Endothelial cell of umbilical vein (primary cell): ENCODE data around the gene S100A11. TPM values are rescaled to one million over a fixed set of nuclear protein-coding genes. Genes with fewer than 3 reads are reported as not detected.
A peak's percentile ranks its signal among the peaks of the same experiment; 100 is the strongest.

ENCODE experiments used
- BruUV-seq: library from RNA; stranded (reverse); fragments of 400-500 nt; replicated peaks from 2 replicates; lab custom pipeline; 2021; lab: Mats Ljungman, UMichigan
- CTCF ChIA-PET: fragments of 300-600, 350-600 bp; sonication (Branson Sonifier 250); formaldehyde crosslinking; loops from one replicate; lab custom pipeline; 2021; ENCODE audit warnings: antibody characterized with exemption, inconsistent platforms; lab: Charles Lee
- POLR2A ChIA-PET: fragments of 300-600, 350-600 bp; sonication (Branson Sonifier 250); formaldehyde crosslinking; loops from one replicate; lab custom pipeline; 2021; ENCODE audit warnings: antibody characterized with exemption, inconsistent platforms; lab: Charles Lee
- DNase-seq: peaks from one replicate; pipeline ENCODE4 v3.0.0-alpha.2; 2011; ENCODE audit warnings: low read depth, low spot score
- FAIRE-seq: peaks from 2 replicates; lab custom pipeline; 2011; peaks lifted over from hg19 to GRCh38; lab: Jason Lieb, UNC
- H2AFZ ChIP-seq: 2 replicates; pipeline ENCODE4 v1.6.0; 2012; ENCODE audit warnings: low read depth, low read length, control low read depth, inconsistent platforms
- H3K27ac ChIP-seq: 2 replicates; pipeline ENCODE4 v1.5.1; 2011; ENCODE audit warnings: low read depth, mild to moderate bottlenecking, control low read depth, low read length, moderate library complexity; ENCODE audit not compliant: insufficient read depth
- H3K27me3 ChIP-seq, 2 experiments: 2 replicates each; pipeline versions ENCODE4 v1.6.0 to v1.6.1; 2011; ENCODE audit warnings: low read length in 2 of 2, mixed read lengths in 1 of 2; ENCODE audit not compliant: control insufficient read depth in 2 of 2, insufficient read depth in 2 of 2
- H3K36me3 ChIP-seq, 2 experiments: 2 replicates in 1 of 2; 3 replicates in 1 of 2; pipeline ENCODE4 v1.5.1; 2011; ENCODE audit warnings: low read length in 2 of 2, mild to moderate bottlenecking in 1 of 2, moderate library complexity in 1 of 2; ENCODE audit not compliant: control insufficient read depth in 2 of 2, insufficient read depth in 2 of 2; ENCODE audit errors: extremely low read depth in 1 of 2
- H3K4me1 ChIP-seq: 3 replicates; pipeline ENCODE4 v1.5.1; 2011; ENCODE audit warnings: mild to moderate bottlenecking, low read length; ENCODE audit not compliant: control insufficient read depth, insufficient read depth; ENCODE audit errors: extremely low read depth
- H3K4me2 ChIP-seq: 2 replicates; pipeline ENCODE4 v1.6.1; 2011; ENCODE audit warnings: low read length, control low read depth, mixed read lengths; ENCODE audit not compliant: insufficient read depth
- H3K4me3 ChIP-seq, 3 experiments: fragments of 200-600 bp in 1 of 3; sonication (generic), shearing (Covaris generic) in 1 of 3; replicated peaks in 1 of 3; 2 replicates each; pipeline ENCODE4 v1.5.1; 2011 to 2016; ENCODE audit warnings: control low read depth in 3 of 3, low read length in 3 of 3, mild to moderate bottlenecking in 2 of 3, inconsistent platforms in 1 of 3, low read depth in 1 of 3, moderate library complexity in 1 of 3; ENCODE audit not compliant: insufficient read depth in 1 of 3
- H3K79me2 ChIP-seq: 2 replicates; pipeline ENCODE4 v1.6.0; 2012; ENCODE audit warnings: low read length, inconsistent platforms; ENCODE audit not compliant: control insufficient read depth, insufficient read depth
- H3K9ac ChIP-seq: replicated peaks from 2 replicates; pipeline ENCODE3; 2011; ENCODE audit warnings: low read length, control low read depth; ENCODE audit not compliant: insufficient read depth; ENCODE audit errors: extremely low read depth
- H3K9me1 ChIP-seq: replicated peaks from 3 replicates; pipeline ENCODE4 v1.6.0; 2011; ENCODE audit warnings: mild to moderate bottlenecking, low read length; ENCODE audit not compliant: control insufficient read depth, insufficient read depth; ENCODE audit errors: extremely low read depth
- H3K9me3 ChIP-seq: replicated peaks from 2 replicates; pipeline ENCODE4 v1.5.1; 2012; ENCODE audit warnings: low read length, inconsistent platforms; ENCODE audit not compliant: control insufficient read depth, insufficient read depth
- H4K20me1 ChIP-seq: replicated peaks from 2 replicates; pipeline ENCODE3; 2011; ENCODE audit warnings: mild to moderate bottlenecking, low read length; ENCODE audit not compliant: control insufficient read depth, insufficient read depth; ENCODE audit errors: extremely low read depth
- EZH2 ChIP-seq: IDR thresholded peaks from 2 replicates; pipeline ENCODE4 v1.6.1; 2012; ENCODE audit warnings: borderline replicate concordance, low read depth, mild to moderate bottlenecking, moderate library complexity, low read length, inconsistent platforms; ENCODE audit not compliant: severe bottlenecking
- FOS ChIP-seq: IDR thresholded peaks from 2 replicates; pipeline ENCODE4 v1.6.1; 2011; ENCODE audit warnings: mild to moderate bottlenecking, low read length, moderate library complexity, borderline replicate concordance; ENCODE audit not compliant: insufficient read depth
- GATA2 ChIP-seq: IDR thresholded peaks from 2 replicates; pipeline ENCODE4 v1.7.0; 2011; ENCODE audit warnings: low read depth, mild to moderate bottlenecking, moderate library complexity, mixed read lengths, low read length; ENCODE audit not compliant: insufficient read length, insufficient read depth
- JUN ChIP-seq: IDR thresholded peaks from 2 replicates; pipeline ENCODE4 v1.6.1; 2011; ENCODE audit warnings: borderline replicate concordance, low read depth; ENCODE audit not compliant: insufficient read length, insufficient read depth
- MYC ChIP-seq: IDR thresholded peaks from one replicate; pipeline ENCODE4 v1.6.1; 2011; ENCODE audit warnings: mild to moderate bottlenecking, low read depth, low read length
- POLR2A ChIP-seq: IDR thresholded peaks from 2 replicates; pipeline ENCODE4 v1.6.1; 2012; ENCODE audit warnings: low read depth, mild to moderate bottlenecking, control low read depth, low read length
- POLR2AphosphoS5 ChIP-seq: IDR thresholded peaks from 2 replicates; pipeline ENCODE4 v1.6.1; 2012; ENCODE audit warnings: low read depth, mild to moderate bottlenecking, control low read depth, low read length, moderate library complexity; ENCODE audit not compliant: insufficient read depth
- dilution Hi-C: fragments of 300-500 bp; cut with MboI; formaldehyde crosslinking; loops from one replicate; pipeline ENCODE4 v1.15.0; 2019; ENCODE audit warnings: low sequenced_read_pairs; ENCODE audit not compliant: extremely low pct_ligation_motif_present
- intact Hi-C: fragments of 100-400 bp; cut with micrococcal nuclease; formaldehyde crosslinking; loops from one replicate; pipeline ENCODE4 v1.10.0; 2022
- polyA plus RNA-seq, 4 experiments: library from polyadenylated mRNA; depleted of rRNA in 3 of 4; stranded (reverse) in 3 of 4; unstranded in 1 of 4; fragments of >200 nt; gene quantifications; 2 replicates each; pipeline versions ENCODE4 v1.2.1 to v1.2.3, GENCODE V29; 2011 to 2012; ENCODE audit warnings: missing spikeins in 1 of 4
- total RNA-seq: library from RNA; stranded (reverse); gene quantifications from 2 replicates; pipeline ENCODE4 v1.2.3, GENCODE V29; 2021
- TF ChIP-seq, protein P1 (sequence below): IDR thresholded peaks from 2 replicates; pipeline ENCODE4 v1.6.1; 2011; ENCODE audit not compliant: insufficient read depth, insufficient read length
- TF ChIP-seq, protein P2 (sequence below), 2 donors: IDR thresholded peaks; 1 replicate in 1 of 2; 2 replicates in 1 of 2; pipeline ENCODE4 v1.5.1; 2011; ENCODE audit warnings: low read length in 2 of 2, mild to moderate bottlenecking in 2 of 2, moderate library complexity in 2 of 2, control low read depth in 1 of 2, inconsistent platforms in 1 of 2, low read depth in 1 of 2; ENCODE audit not compliant: insufficient read depth in 1 of 2; ENCODE audit errors: extremely low read depth in 1 of 2

Gene S100A11
- total and polyA plus RNA-seq, 2 donors (not counting 3 experiments of a cell fraction or from before 2014, with no cell fraction given): 497 to 505 TPM

- dilution Hi-C loops (loop anchor here (25.0 kb wide), 1 partner anchor 106 kb away; the partner anchor contains the start of gene THEM4), intact Hi-C loops (loop anchor here (10.0 kb wide), 1 partner anchor 484 kb away; no protein-coding TSS in a partner anchor)
- H3K4me3 ChIP-seq: no peak overlapping the region
- H3K4me2 ChIP-seq: no peak overlapping the region
- ChIA-PET CTCF (interaction anchor here (0.7 to 1.5 kb wide), 8 partner anchors 12 to 89 kb away, joined by 3 to 7 read pairs (median 4); no protein-coding TSS in a partner anchor), POLR2A (no interaction called here)
- H2AFZ ChIP-seq: no peak overlapping the region
- TF ChIP-seq, protein P1, sequence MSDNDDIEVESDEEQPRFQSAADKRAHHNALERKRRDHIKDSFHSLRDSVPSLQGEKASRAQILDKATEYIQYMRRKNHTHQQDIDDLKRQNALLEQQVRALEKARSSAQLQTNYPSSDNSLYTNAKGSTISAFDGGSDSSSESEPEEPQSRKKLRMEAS: no peak
- TF ChIP-seq, protein P2, sequence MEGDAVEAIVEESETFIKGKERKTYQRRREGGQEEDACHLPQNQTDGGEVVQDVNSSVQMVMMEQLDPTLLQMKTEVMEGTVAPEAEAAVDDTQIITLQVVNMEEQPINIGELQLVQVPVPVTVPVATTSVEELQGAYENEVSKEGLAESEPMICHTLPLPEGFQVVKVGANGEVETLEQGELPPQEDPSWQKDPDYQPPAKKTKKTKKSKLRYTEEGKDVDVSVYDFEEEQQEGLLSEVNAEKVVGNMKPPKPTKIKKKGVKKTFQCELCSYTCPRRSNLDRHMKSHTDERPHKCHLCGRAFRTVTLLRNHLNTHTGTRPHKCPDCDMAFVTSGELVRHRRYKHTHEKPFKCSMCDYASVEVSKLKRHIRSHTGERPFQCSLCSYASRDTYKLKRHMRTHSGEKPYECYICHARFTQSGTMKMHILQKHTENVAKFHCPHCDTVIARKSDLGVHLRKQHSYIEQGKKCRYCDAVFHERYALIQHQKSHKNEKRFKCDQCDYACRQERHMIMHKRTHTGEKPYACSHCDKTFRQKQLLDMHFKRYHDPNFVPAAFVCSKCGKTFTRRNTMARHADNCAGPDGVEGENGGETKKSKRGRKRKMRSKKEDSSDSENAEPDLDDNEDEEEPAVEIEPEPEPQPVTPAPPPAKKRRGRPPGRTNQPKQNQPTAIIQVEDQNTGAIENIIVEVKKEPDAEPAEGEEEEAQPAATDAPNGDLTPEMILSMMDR (IDR thresholded peaks at IDR 0.05; ENCODE audit: extremely low read depth in 1 of 2, insufficient read depth in 1 of 2, low read depth in 1 of 2, low read length in 2 of 2): peak; percentile 38 to 39
- no peaks in the 10 kb centered on the region for H4K20me1 ChIP-seq
- no TSS peak for BruUV-seq
- peaks cover 19 to 45% of the 10 kb centered on the region in 2 experiments for H3K27me3 ChIP-seq
- no peaks in the 10 kb centered on the region for H3K9me3 ChIP-seq
- H3K9ac ChIP-seq: no peak overlapping the region
- H3K36me3 ChIP-seq: no peaks in the 10 kb centered on the region
- H3K4me1 ChIP-seq: no peaks in the 10 kb centered on the region
- FAIRE-seq: no peak
- peak; percentile 8 for DNase-seq
- no peak overlapping the region for H3K27ac ChIP-seq
- no peaks in the 10 kb centered on the region for H3K9me1 ChIP-seq
- H3K79me2 ChIP-seq: no peaks in the 10 kb centered on the region
Measured at GRCh38 chr1:152018537-152018936, 18.3 kb downstream of the S100A11 start.

GRCh38 chr1:152015766-152016165 is 21.0 kb downstream of the S100A11 start:
- H3K4me1 ChIP-seq: no peaks in the 10 kb centered on the region
- H3K27me3 ChIP-seq: peaks cover 15 to 37% of the 10 kb centered on the region in 2 experiments
- dilution Hi-C loops (loop anchor here (25.0 kb wide), 1 partner anchor 103 kb away; the partner anchor contains the start of gene THEM4), intact Hi-C loops (loop anchor here (10.0 kb wide), 1 partner anchor 481 kb away; no protein-coding TSS in a partner anchor)
- DNase-seq (no peak), FAIRE-seq (no peak)
- no peak overlapping the region for H3K9ac ChIP-seq
- no peaks in the 10 kb centered on the region for H3K9me3 ChIP-seq
- no peak overlapping the region for H3K27ac ChIP-seq
- H3K36me3 ChIP-seq: no peaks in the 10 kb centered on the region
- no peak overlapping the region for H3K4me2 ChIP-seq
- no peak overlapping the region for H3K4me3 ChIP-seq
- TF ChIP-seq, protein P1: no peak
- TF ChIP-seq GATA2 (no peak), POLR2AphosphoS5 (no peak), POLR2A (no peak), JUN (no peak), MYC (no peak), EZH2 (no peak), FOS (no peak)
- TF ChIP-seq, protein P2 (IDR thresholded peaks at IDR 0.05; ENCODE audit: extremely low read depth in 1 of 2, insufficient read depth in 1 of 2, low read depth in 1 of 2, low read length in 2 of 2): no peak
- ChIA-PET POLR2A (no interaction called here), CTCF (interaction anchor here (0.9 to 2.4 kb wide), 5 partner anchors 8 to 81 kb away, joined by 3 to 12 read pairs (median 3); no protein-coding TSS in a partner anchor)
- no peaks in the 10 kb centered on the region for H3K9me1 ChIP-seq
- H3K79me2 ChIP-seq: no peaks in the 10 kb centered on the region
- H2AFZ ChIP-seq: no peak overlapping the region
- BruUV-seq: no TSS peak
- H4K20me1 ChIP-seq: no peaks in the 10 kb centered on the region
